KBM-7 (cell line): ENCODE measurements around the gene DENND6B.

Experiments
- DNase-seq: peaks from one replicate; pipeline ENCODE4 v3.0.0-alpha.2; 2015
- in situ Hi-C: fragments of 300-500 bp; cut with MboI; formaldehyde crosslinking; loops from 2 replicates; pipeline ENCODE4 v1.14.3; 2020; ENCODE audit warnings: low sequenced_read_pairs, low pct_unique_long_range_greater_than_20kb, mixed read lengths

The DENND6B gene

GRCh38 chr22:50307890-50308596 lies 18.8 kb downstream of the DENND6B start:
- no peak for DNase-seq
- in situ Hi-C loops = no loop called here

- peak; percentile 81 for DNase-seq
- in situ Hi-C loops = no loop called here
These were observed 19.8 kb downstream of the DENND6B start, which contains the start of gene PLXNB2 for GRCh38 chr22:50306753-50307749. Gene PLXNB2 (minus strand): TSS chr22:50307646. CDS start chr22:50290584, 17,062 bp downstream.

GRCh38 chr22:50305923-50306566 lies 20.8 kb downstream of the DENND6B start:
- DNase-seq = peak; percentile 98
- in situ Hi-C loops = no loop called here

GRCh38 chr22:50305393-50305922 lies 21.4 kb downstream of the DENND6B start:
- in situ Hi-C loops = no loop called here

GRCh38 chr22:50304528-50305392 lies 22.1 kb downstream of the DENND6B start:
- in situ Hi-C loops = no loop called here
- peak; percentile 72 for DNase-seq

More at GRCh38 chr22:50305393-50305922, 21.4 kb downstream of the DENND6B start:
- no peak for DNase-seq

GRCh38 chr22:50303848-50304527 lies 22.8 kb downstream of the DENND6B start:
- peak; percentile 64 for DNase-seq
- in situ Hi-C loops = no loop called here

GRCh38 chr22:50303515-50303847 lies 23.3 kb downstream of the DENND6B start:
- DNase-seq = no peak
- in situ Hi-C loops = no loop called here

- in situ Hi-C loops = no loop called here
- no peak for DNase-seq
These were observed 24.2 kb downstream of the DENND6B start for GRCh38 chr22:50302564-50302963.

- no peak for DNase-seq
- in situ Hi-C loops = no loop called here
These were observed 24.7 kb downstream of the DENND6B start for GRCh38 chr22:50302041-50302541.

- no peak for DNase-seq
- in situ Hi-C loops = no loop called here
These were observed 25.2 kb downstream of the DENND6B start for GRCh38 chr22:50301581-50301991.

- DNase-seq = no peak
- in situ Hi-C loops = no loop called here
These were observed 26.1 kb downstream of the DENND6B start for GRCh38 chr22:50300620-50301257.

GRCh38 chr22:50299785-50300619 lies 26.8 kb downstream of the DENND6B start:
- DNase-seq = no peak
- in situ Hi-C loops = no loop called here

- no peak for DNase-seq
- in situ Hi-C loops = no loop called here
These were observed 27.7 kb downstream of the DENND6B start for GRCh38 chr22:50298937-50299784.

- in situ Hi-C loops = no loop called here
- DNase-seq = no peak
These were observed 28.6 kb downstream of the DENND6B start for GRCh38 chr22:50298266-50298637.

GRCh38 chr22:50297510-50298265 lies 29.1 kb downstream of the DENND6B start:
- in situ Hi-C loops = no loop called here
- no peak for DNase-seq
